Fibroblast of lung (primary cell): ENCODE measurements around the gene MYH3.

Experiments
- EZH2 ChIP-seq: IDR thresholded peaks from 2 replicates; pipeline ENCODE4 v1.5.1; 2012; ENCODE audit warnings: low read length, control low read depth, mild to moderate bottlenecking; ENCODE audit errors: missing control alignments
- TF ChIP-seq, protein P1 (sequence below), 2 donors: IDR thresholded peaks in 1 of 2; conservative IDR thresholded peaks in 1 of 2; 1 replicate in 1 of 2; 2 replicates in 1 of 2; pipeline ENCODE4 v1.5.1; 2011 to 2012; ENCODE audit warnings: low read length in 2 of 2, control low read depth in 1 of 2, inconsistent platforms in 1 of 2, low read depth in 1 of 2, mild to moderate bottlenecking in 1 of 2

DNA sequence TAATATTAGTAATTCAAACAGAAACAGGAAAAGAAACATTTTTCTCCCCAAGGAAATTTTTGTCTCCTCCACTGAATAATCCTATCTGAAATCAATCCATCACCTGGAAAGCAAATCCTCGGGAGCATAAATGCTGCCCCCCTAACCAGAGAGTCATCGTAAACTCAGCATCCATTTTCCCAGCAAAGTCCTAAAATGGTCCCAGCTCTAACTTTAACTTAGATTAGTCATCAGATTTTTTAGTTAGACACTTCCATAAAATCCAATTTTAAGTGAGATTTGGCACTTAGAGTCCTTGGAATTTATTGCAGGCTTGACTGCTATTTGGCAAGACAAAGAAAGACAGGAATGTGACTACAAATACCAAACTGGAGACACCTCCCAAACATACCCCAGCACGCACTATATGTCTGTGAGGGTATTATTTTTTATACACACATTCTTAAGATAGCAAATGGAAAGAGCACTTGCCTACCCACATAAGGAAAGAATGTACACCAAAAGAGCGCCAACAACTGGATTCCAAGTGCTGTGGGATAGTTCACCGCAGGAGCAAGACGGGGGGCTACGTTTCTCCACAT is 24.8 kb upstream of the MYH3 start:
- TF ChIP-seq, protein P1, sequence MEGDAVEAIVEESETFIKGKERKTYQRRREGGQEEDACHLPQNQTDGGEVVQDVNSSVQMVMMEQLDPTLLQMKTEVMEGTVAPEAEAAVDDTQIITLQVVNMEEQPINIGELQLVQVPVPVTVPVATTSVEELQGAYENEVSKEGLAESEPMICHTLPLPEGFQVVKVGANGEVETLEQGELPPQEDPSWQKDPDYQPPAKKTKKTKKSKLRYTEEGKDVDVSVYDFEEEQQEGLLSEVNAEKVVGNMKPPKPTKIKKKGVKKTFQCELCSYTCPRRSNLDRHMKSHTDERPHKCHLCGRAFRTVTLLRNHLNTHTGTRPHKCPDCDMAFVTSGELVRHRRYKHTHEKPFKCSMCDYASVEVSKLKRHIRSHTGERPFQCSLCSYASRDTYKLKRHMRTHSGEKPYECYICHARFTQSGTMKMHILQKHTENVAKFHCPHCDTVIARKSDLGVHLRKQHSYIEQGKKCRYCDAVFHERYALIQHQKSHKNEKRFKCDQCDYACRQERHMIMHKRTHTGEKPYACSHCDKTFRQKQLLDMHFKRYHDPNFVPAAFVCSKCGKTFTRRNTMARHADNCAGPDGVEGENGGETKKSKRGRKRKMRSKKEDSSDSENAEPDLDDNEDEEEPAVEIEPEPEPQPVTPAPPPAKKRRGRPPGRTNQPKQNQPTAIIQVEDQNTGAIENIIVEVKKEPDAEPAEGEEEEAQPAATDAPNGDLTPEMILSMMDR (conservative IDR thresholded peaks at IDR 0.05 in 1 of 2, IDR thresholded peaks at IDR 0.05 in 1 of 2; ENCODE audit: low read depth in 1 of 2, low read length in 2 of 2): no peak
- TF ChIP-seq EZH2: no peak
